WI38 (cell line): ENCODE results near the gene ARL14.
"Not testable (repeated sequence)": the region's sequence is repeated elsewhere in the genome, so short reads cannot be mapped to it uniquely, and the experiment has no call there.

Experiments
- H3K4me3 ChIP-seq: 2 replicates; pipeline ENCODE4 v1.5.1; 2011; ENCODE audit warnings: low read depth, mild to moderate bottlenecking, control low read depth, low read length
- TF ChIP-seq, protein P1 (sequence below): IDR thresholded peaks from 2 replicates; pipeline ENCODE4 v1.5.1; 2012; ENCODE audit warnings: low read depth, mild to moderate bottlenecking, control low read depth, low read length

Gene ARL14

DNA sequence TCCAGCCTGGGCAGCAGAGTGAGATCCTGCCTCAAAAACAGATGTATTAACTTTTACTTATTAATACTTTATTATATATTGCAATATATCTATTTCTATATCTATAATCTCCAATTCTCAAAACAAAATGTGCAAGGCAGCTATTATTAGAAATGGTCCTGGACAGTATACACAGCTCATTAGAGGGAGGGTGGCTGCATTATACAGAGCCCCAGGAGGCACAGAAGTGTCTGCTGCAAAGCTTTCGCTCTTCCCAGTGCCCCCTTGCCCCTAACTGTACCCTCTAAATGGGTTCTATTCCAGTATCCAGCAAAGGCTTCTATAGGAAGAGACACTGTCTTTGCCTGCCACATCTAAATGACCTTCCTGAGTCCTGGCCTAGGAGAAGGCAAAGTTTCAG is 24.5 kb downstream of the ARL14 start:
- TF ChIP-seq, protein P1, sequence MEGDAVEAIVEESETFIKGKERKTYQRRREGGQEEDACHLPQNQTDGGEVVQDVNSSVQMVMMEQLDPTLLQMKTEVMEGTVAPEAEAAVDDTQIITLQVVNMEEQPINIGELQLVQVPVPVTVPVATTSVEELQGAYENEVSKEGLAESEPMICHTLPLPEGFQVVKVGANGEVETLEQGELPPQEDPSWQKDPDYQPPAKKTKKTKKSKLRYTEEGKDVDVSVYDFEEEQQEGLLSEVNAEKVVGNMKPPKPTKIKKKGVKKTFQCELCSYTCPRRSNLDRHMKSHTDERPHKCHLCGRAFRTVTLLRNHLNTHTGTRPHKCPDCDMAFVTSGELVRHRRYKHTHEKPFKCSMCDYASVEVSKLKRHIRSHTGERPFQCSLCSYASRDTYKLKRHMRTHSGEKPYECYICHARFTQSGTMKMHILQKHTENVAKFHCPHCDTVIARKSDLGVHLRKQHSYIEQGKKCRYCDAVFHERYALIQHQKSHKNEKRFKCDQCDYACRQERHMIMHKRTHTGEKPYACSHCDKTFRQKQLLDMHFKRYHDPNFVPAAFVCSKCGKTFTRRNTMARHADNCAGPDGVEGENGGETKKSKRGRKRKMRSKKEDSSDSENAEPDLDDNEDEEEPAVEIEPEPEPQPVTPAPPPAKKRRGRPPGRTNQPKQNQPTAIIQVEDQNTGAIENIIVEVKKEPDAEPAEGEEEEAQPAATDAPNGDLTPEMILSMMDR, result no peak
- no peak overlapping the region for H3K4me3 ChIP-seq

DNA sequence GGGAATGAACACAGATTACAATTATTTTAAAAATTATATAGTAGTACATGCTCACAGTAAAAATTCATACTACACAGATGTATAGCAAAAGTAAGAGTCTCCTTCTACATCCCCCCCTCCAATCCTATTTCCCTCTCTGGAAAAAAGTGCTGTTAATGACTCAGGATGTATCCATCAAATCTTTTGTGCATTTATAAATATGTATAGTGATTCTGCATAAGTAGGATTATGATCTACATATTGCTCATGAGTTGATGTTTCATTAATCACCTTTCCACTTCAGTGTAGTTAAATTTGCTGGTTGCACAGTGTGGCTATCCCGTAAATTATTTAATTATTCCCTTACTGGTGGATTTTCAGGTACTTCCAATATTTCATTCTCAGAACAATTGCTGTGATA is 25.3 kb downstream of the ARL14 start:
- H3K4me3 ChIP-seq, result no peak overlapping the region
- TF ChIP-seq, protein P1, result no peak

DNA sequence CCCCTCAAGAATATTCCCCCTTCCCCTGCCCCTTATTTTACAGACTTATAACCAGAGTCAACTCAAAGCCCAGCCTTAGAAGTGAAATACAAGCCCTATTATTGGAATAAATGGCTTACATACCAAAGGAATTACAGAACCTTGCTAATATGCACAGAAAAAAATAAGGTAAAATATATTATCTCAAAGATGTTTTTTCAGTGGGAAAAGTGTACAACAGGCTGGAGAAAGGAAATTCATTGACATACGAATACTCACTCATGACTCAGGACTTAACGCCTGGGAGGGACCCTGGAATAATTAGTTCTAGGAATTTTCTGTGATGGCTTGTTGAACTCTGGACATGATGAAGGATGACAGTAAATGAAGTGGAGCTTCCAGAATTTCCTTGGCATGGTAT is 27.0 kb downstream of the ARL14 start:
- TF ChIP-seq, protein P1, result no peak

DNA sequence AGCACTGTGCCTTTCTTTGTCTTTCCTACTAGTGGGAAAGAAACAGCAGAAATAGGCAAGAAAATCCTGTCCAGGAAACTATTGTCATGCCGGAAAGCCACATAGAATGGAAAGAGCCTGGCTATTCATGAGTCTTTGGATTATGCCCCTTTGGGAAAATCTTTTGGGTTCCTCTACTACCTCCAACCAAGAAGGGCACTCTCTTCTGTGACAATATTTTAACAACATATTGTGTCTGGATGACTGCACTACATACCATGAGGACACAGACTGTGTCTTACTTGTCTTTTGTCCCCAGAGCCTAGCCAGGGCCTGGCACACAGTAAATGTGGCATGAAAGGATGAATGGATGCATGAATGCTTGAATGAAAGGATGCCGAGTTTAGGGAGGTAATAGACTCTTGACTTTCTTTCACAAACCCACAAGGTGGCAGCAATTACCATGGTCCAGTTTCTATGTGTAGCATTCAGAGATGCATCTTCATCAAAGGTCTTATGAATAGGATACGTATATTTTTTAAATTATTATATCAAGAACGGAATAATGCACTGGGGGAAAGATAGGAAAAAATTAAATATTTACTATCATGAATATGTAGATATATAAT is 30.3 kb downstream of the ARL14 start:
- TF ChIP-seq, protein P1, result no peak
- no peak overlapping the region for H3K4me3 ChIP-seq

More for the DNA sequence above, 27.0 kb downstream of the ARL14 start:
- H3K4me3 ChIP-seq, result no peak overlapping the region

DNA sequence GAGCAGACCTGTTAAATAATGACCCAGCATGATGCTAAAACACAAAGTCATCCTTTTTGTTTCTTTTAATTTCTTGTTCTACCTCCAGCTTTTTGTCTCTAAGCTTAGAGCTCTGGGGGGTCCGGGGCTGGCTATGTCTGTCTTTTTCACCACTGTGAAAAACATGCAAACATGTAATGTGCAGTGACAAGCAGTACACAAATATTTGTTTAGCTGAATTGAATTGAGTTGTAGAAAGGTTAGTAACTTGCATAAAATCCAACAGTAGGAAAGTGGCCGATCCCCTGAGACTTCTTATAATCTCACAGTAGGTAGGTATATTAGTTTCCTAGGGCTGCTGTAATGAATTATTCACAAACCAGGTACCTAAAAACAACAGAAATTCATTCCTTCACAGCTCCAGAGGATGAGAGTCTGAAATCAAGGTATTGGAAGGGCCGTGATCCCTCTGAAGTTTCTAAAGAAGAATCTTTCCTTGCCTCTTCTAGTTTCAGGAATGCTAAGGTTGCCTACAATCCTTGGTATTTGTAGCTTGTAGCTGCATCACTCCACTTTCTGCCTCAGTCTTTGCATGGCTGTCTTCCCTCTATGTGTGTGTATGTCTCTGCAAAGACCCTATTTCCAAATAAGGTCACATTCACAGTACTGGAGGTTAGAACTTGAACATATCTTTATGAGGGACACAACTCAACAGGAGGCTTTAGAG is 32.7 kb downstream of the ARL14 start:
- TF ChIP-seq, protein P1, result no peak
- no peak overlapping the region for H3K4me3 ChIP-seq

DNA sequence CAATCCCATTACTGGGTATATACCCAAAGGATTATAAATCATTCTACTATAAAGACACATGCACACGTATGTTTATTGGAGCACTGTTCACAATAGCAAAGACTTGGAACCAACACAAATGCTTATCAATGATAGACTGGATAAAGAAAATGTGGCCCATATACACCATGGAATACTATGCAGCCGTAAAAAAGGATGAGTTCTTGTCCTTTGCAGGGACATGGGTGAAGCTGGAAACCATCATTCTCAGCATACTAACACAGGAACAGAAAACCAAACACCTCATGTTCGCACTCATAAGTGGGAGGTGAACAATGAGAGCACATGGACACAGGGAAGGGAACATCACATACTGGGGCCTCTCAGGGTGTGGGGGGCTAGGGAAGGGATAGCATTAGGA is 36.2 kb downstream of the ARL14 start:
- H3K4me3 ChIP-seq, result not testable (repeated sequence)

DNA sequence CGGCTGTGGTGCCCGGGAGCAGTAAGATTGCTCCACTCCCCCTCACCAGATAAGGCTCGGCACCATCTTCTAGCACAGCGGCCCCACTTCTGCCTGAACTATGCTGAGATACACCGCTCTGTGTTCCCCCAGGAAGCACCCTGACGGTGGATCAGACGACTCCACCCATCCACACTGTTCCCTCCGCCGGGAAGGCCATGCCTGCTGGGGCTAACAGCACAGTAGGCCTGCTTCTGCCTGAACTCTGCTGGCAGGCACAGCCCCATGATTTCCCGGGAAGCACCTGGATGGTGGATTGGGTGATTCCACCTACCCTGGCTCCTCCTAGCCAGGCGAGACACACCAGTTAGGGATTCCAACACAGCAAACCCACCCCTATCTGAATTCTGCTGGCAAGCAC is 42.8 kb downstream of the ARL14 start:
- no peak overlapping the region for H3K4me3 ChIP-seq

More for the DNA sequence above, 42.8 kb downstream of the ARL14 start:
- TF ChIP-seq, protein P1, result no peak
